Measurements from ENCODE around the gene IAPP. TPM values are rescaled to one million over a fixed set of nuclear protein-coding genes. Genes with fewer than 3 reads are reported as not detected.

The IAPP gene
- total RNA-seq, 1 experiment from 2014 or later = not detected

GRCh38 chr12:21324551-21324950, 48.2 kb upstream of the IAPP start:
- H3K27ac ChIP-seq (ENCODE audit: low read depth, low read length) = no peak overlapping the region
- H2AFZ ChIP-seq (ENCODE audit: low read depth, low read length, poor library complexity, severe bottlenecking) = no peak overlapping the region
- no peaks in the 10 kb centered on the region for H3K4me1 ChIP-seq (ENCODE audit: control insufficient read depth in 1 of 2, insufficient read depth in 2 of 2, low read length in 2 of 2)
- no peaks in the 10 kb centered on the region; a peak in 1 of 4 replicates for H3K9me3 ChIP-seq (ENCODE audit: control insufficient read depth in 1 of 2, insufficient read depth in 1 of 2, low read depth in 1 of 2, low read length in 2 of 2)
- H3K9me2 ChIP-seq (ENCODE audit: insufficient read depth) = no peaks in the 10 kb centered on the region
- H3K27me3 ChIP-seq (ENCODE audit: insufficient read depth, low read length) = no peaks in the 10 kb centered on the region
- ATAC-seq (no peak), DNase-seq (ENCODE audit: low read depth, low spot score) (no peak)
- H3K79me2 ChIP-seq (ENCODE audit: insufficient read depth, low read length) = no peaks in the 10 kb centered on the region
- CTCF ChIA-PET = no interaction called here
- POLR2A ChIA-PET = no interaction called here
- TF ChIP-seq REST (IDR thresholded peaks at IDR 0.05; ENCODE audit: low read depth) = no peak
- TF ChIP-seq CBX3 (IDR thresholded peaks at IDR 0.05; ENCODE audit: low read depth) = no peak
- no peak for TF ChIP-seq YY1 (IDR thresholded peaks at IDR 0.05; ENCODE audit: extremely low read depth, insufficient replicate concordance, low read depth, low read length)
- TF ChIP-seq TCF7L2 (IDR thresholded peaks at IDR 0.05; ENCODE audit: borderline replicate concordance, extremely low read depth, insufficient read depth, insufficient read length) = no peak
- TF ChIP-seq RAD21 (IDR thresholded peaks at IDR 0.05; ENCODE audit: low read depth) = no peak
- TF ChIP-seq SIN3A (IDR thresholded peaks at IDR 0.05; ENCODE audit: low read depth) = no peak
- TF ChIP-seq EZH2 (IDR thresholded peaks at IDR 0.05) = no peak
- no peak for TF ChIP-seq POLR2A (IDR thresholded peaks at IDR 0.05; ENCODE audit: borderline replicate concordance, extremely low read depth, insufficient read depth, insufficient read length)
- TF ChIP-seq JUND (IDR thresholded peaks at IDR 0.05) = no peak
- TF ChIP-seq FOSL1 (IDR thresholded peaks at IDR 0.05; ENCODE audit: low read depth) = no peak
- RAD21 ChIA-PET (ENCODE audit: low non-redundant PET in 1 of 2, low total read pairs in 2 of 2, uncharacterized antibody in 2 of 2, unreplicated experiment in 2 of 2) = no interaction called here
- no peaks in the 10 kb centered on the region for H3K36me3 ChIP-seq (ENCODE audit: control insufficient read depth in 1 of 2, insufficient read depth in 2 of 2, low read length in 2 of 2)
- intact Hi-C loops (cut with micrococcal nuclease) = no loop called here
- H3K4me2 ChIP-seq (ENCODE audit: low read length) = no peak overlapping the region
- BruUV-seq (replicated peaks) = no TSS peak
- H3K9ac ChIP-seq (ENCODE audit: low read length) = no peak overlapping the region
- H3K4me3 ChIP-seq (replicated peaks in 1 of 2; ENCODE audit: low read depth in 1 of 2, low read length in 2 of 2) = no peak overlapping the region
- H4K20me1 ChIP-seq (ENCODE audit: insufficient read depth) = no peaks in the 10 kb centered on the region
